MG63 (cell line): ENCODE measurements around the gene PTPRG. TPM values are rescaled to one million over a fixed set of nuclear protein-coding genes. Genes with fewer than 3 reads are reported as not detected.
"Not testable (repeated sequence)": the region's sequence is repeated elsewhere in the genome, so short reads cannot be mapped to it uniquely, and the experiment has no call there.

ENCODE experiments used
- DNase-seq: peaks from one replicate; pipeline ENCODE4 v3.0.0-alpha.2; 2020
- H3K27me3 ChIP-seq: fragments of 250-450 bp; sonication (Bioruptor Pico); 2 replicates; pipeline ENCODE4 v1.5.1; 2020; ENCODE audit warnings: mild to moderate bottlenecking, moderate library complexity
- H3K36me3 ChIP-seq: fragments of 250-450 bp; sonication (Bioruptor Pico); 2 replicates; pipeline ENCODE4 v1.5.1; 2020; ENCODE audit warnings: mild to moderate bottlenecking, moderate library complexity
- H3K4me3 ChIP-seq: fragments of 250-450 bp; sonication (Bioruptor Pico); 2 replicates; pipeline ENCODE4 v1.5.1; 2020; ENCODE audit warnings: mild to moderate bottlenecking, moderate library complexity
- H3K9me3 ChIP-seq: fragments of 250-450 bp; sonication (Bioruptor Pico); 2 replicates; pipeline ENCODE4 v1.5.1; 2020; ENCODE audit warnings: mild to moderate bottlenecking, moderate library complexity
- total RNA-seq: library from RNA; depleted of rRNA; stranded (reverse); fragments of >200 nt; shearing (Covaris generic); gene quantifications from 2 replicates; pipeline ENCODE4 v1.2.3, GENCODE V29; 2014; ENCODE audit warnings: low replicate concordance

Gene PTPRG
- total RNA-seq, 1 experiment from 2014 or later: 3.1 TPM

DNA sequence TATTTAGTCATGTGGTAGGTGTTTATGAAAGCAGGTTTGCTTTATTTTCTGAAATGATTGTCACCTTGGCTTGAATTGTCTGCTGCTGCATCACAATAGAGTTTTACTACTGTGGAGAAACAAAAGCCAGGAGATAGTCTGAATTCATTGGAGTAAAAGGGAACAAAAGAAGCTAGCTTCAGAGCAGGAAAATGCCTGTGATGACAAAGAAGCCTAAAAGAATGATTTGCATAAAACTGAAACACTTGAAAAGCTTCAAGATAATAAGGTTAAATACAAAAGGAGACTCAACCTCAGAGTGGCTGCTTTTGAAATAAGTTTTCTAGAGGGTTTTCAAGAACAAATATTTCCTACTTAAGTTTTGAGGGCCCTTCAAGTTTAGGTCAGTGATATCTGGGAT is 138.3 kb downstream of the PTPRG start:
- Histone ChIP-seq H3K9me3 (no peaks in the 10 kb centered on the region), H3K36me3 (no peaks in the 10 kb centered on the region), H3K4me3 (no peak overlapping the region), H3K27me3 (no peaks in the 10 kb centered on the region)
- DNase-seq: no peak

DNA sequence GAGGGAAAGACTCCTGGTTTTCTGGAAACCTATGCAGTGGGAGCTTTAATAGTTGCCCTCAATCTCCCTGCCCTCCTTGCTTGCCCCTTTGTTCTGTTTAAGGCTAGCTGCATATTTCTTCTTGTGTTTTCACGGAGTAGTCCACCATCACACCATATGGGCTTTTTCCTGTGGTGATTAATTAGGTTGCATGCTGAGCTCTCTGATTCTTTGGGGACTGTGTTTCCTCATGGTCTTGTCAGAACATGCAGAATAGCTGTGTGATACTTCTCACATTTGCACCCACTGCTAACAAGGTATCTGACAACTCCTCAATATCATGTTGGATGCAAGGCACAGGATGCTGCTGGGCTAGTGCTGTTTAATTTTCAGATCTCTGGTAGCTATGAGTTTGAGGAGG is 139.6 kb downstream of the PTPRG start:
- H3K9me3 ChIP-seq: no peaks in the 10 kb centered on the region
- DNase-seq: no peak
- H3K4me3 ChIP-seq: no peak overlapping the region
- H3K36me3 ChIP-seq: no peaks in the 10 kb centered on the region
- H3K27me3 ChIP-seq: no peaks in the 10 kb centered on the region

GRCh38 chr3:61702453-61702852 is 141.1 kb downstream of the PTPRG start:
- no peak for DNase-seq
- H3K27me3 ChIP-seq: no peaks in the 10 kb centered on the region
- H3K4me3 ChIP-seq: no peak overlapping the region
- no peaks in the 10 kb centered on the region for H3K36me3 ChIP-seq
- no peaks in the 10 kb centered on the region for H3K9me3 ChIP-seq

DNA sequence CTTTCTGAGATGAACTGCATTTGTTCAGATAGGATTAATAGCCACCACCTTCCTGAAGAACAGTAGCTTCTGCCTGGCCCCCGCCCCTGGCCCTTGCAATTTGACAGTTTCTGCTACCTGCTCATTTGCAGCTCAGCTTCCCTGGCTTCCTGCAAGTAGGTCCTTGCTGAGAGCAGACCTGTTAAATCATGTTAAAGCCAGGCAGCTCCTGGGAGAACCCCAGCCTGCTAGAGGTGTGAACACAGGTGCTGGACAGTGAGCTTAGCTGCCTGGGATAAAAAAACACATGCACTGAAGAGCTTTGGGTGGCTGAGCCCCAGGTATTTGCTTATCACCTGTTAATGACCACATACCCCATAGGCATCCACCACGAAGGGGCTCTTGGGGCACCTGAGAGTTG is 143.4 kb downstream of the PTPRG start:
- Histone ChIP-seq H3K9me3 (no peaks in the 10 kb centered on the region), H3K36me3 (no peaks in the 10 kb centered on the region), H3K27me3 (no peaks in the 10 kb centered on the region), H3K4me3 (no peak overlapping the region)
- DNase-seq: no peak

DNA sequence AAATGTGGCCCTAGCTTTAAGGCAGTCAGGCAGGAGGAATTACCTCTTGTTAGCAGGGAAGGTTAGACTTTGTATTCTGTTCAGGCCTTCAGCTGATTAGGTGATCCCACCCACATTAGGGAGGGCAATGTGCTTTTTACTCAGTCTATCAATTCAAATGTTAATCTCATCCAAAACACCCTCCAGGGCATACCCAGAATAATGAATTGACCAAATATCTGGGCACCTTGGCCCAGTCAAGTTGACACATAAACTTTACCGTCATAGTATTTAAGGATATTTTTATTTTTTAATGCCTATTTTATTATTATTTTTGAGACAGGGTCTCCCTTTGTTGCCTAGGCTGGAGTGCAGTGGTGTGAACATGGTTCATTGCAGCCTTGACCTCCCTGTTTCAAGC is 146.1 kb downstream of the PTPRG start:
- Histone ChIP-seq H3K36me3 (no peaks in the 10 kb centered on the region), H3K4me3 (no peak overlapping the region), H3K27me3 (no peaks in the 10 kb centered on the region), H3K9me3 (no peaks in the 10 kb centered on the region)
- DNase-seq: no peak

- H3K4me3 ChIP-seq, DNase-seq, H3K27me3 ChIP-seq, H3K36me3 ChIP-seq, H3K9me3 ChIP-seq: not testable (repeated sequence)
Measured at GRCh38 chr3:61710920-61711319, 149.5 kb downstream of the PTPRG start.

- no peaks in the 10 kb centered on the region for H3K27me3 ChIP-seq
- no peak overlapping the region for H3K4me3 ChIP-seq
- H3K9me3 ChIP-seq: no peaks in the 10 kb centered on the region
- DNase-seq: no peak
- no peaks in the 10 kb centered on the region for H3K36me3 ChIP-seq
Measured at GRCh38 chr3:61714225-61714624, 152.9 kb downstream of the PTPRG start.

GRCh38 chr3:61715886-61716527 is 154.6 kb downstream of the PTPRG start:
- no peaks in the 10 kb centered on the region for H3K36me3 ChIP-seq
- no peak for DNase-seq
- H3K4me3 ChIP-seq: no peak overlapping the region
- H3K27me3 ChIP-seq: no peaks in the 10 kb centered on the region
- no peaks in the 10 kb centered on the region for H3K9me3 ChIP-seq

- H3K36me3 ChIP-seq, H3K4me3 ChIP-seq, H3K9me3 ChIP-seq, H3K27me3 ChIP-seq, DNase-seq: not testable (repeated sequence)
Measured at GRCh38 chr3:61716693-61717092, 155.3 kb downstream of the PTPRG start.

DNA sequence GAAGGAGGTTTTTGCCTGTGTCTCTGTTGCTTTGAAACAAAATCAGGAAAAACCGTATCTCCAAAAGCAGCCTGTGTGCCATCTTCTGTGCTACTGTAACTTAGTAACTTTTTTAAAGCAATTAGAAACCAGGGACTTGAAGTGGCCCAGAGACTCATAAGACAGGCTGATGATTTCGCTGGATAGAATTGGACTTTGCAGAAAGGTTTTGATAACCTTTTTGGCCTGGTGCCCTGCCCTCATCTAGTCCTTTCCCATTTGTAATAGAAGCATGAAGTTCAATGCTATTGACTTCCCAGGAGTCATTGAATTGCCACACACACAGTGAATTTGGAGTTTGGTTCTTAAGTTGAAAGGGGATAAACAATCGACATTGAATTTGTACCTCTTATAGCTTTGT is 157.2 kb downstream of the PTPRG start:
- DNase-seq: no peak
- Histone ChIP-seq H3K4me3 (no peak overlapping the region), H3K27me3 (no peaks in the 10 kb centered on the region), H3K9me3 (no peaks in the 10 kb centered on the region), H3K36me3 (no peaks in the 10 kb centered on the region)

DNA sequence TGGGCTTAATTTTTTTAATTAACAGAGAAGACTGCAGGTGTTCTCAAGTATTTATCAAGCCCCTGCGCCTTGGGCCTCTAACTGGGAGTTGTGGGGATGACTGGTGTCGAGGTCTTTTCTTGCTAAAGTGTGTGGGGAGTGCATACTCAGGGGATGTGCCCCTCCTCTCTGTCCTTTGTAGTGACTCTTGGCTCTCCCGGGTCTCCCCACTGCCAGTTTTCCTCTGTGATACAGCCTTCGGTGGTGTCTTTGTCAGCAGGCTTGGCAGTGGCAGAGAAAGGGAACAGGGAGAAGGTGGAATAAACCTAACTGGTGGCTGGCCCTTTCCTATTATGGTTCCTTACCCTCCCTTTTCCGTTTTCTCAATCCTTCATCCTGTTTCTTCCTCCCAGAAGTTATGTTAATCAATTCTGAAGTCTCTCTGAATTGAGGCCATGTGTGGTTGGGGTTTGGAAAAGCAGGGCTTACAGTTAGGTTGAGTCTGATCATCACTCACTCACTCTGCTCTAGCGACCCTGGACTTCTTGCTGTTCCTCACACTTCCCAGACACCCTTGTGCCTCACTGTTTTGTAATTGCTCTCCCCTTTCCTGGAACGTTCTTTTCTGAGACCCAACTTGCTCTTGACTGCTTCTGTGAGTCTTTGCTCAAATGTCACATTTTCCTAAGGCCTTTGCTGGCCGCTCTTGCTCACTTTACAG is 158.1 kb downstream of the PTPRG start:
- Histone ChIP-seq H3K4me3 (no peak overlapping the region), H3K27me3 (no peaks in the 10 kb centered on the region), H3K36me3 (no peaks in the 10 kb centered on the region), H3K9me3 (no peaks in the 10 kb centered on the region)
- DNase-seq: no peak

DNA sequence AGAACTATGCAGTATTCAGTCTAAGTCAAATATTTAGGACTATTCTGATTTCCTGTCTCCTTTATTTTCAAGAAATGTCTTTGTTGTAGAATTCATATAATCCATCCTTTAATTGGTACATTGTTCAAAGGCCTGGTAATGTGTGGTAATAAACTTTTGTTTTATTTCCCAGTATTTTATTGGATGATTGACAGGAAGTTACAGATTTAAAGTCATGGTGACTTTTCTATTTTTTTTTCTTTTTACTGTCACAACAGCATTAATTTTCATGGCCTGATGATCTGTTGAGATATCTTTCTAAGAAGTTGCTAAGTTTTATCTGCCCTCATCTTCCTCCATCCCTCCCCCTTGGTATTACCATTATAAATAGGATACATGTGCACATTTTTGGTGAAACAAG is 161.7 kb downstream of the PTPRG start:
- H3K4me3 ChIP-seq: no peak overlapping the region
- DNase-seq: no peak
- H3K27me3 ChIP-seq: no peaks in the 10 kb centered on the region
- H3K36me3 ChIP-seq: no peaks in the 10 kb centered on the region
- H3K9me3 ChIP-seq: no peaks in the 10 kb centered on the region

GRCh38 chr3:61724183-61724582 is 162.8 kb downstream of the PTPRG start:
- no peak for DNase-seq
- no peaks in the 10 kb centered on the region for H3K9me3 ChIP-seq
- no peaks in the 10 kb centered on the region for H3K27me3 ChIP-seq
- H3K4me3 ChIP-seq: no peak overlapping the region
- no peaks in the 10 kb centered on the region for H3K36me3 ChIP-seq

DNA sequence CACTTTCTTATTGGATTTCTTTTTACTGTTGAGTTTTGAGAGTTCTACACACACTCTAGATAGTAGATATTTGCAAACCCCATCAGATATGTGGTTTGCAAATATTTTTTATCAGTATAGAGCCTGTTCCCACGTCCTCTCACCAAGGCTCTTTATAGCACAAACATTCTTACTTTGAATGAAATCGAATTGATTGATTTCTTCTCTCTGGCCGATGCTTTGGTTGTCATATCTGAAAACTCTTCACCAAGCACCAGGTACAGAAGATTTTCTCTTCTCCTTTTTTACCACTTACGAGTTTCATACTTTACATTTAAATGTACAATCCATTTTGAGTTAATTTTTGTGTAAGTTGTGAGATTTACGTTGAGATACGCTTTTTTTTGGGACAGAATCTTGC is 163.4 kb downstream of the PTPRG start:
- H3K9me3 ChIP-seq: no peaks in the 10 kb centered on the region
- no peaks in the 10 kb centered on the region for H3K36me3 ChIP-seq
- H3K27me3 ChIP-seq: no peaks in the 10 kb centered on the region
- no peak for DNase-seq
- H3K4me3 ChIP-seq: no peak overlapping the region

- Histone ChIP-seq H3K9me3 (no peaks in the 10 kb centered on the region), H3K27me3 (no peaks in the 10 kb centered on the region), H3K4me3 (no peak overlapping the region), H3K36me3 (no peaks in the 10 kb centered on the region)
- no peak for DNase-seq
Measured at GRCh38 chr3:61725851-61726333, 164.5 kb downstream of the PTPRG start.

- Histone ChIP-seq H3K27me3 (no peaks in the 10 kb centered on the region), H3K4me3 (no peak overlapping the region), H3K36me3 (no peaks in the 10 kb centered on the region), H3K9me3 (no peaks in the 10 kb centered on the region)
- no peak for DNase-seq
Measured at GRCh38 chr3:61727435-61727834, 166.1 kb downstream of the PTPRG start.

DNA sequence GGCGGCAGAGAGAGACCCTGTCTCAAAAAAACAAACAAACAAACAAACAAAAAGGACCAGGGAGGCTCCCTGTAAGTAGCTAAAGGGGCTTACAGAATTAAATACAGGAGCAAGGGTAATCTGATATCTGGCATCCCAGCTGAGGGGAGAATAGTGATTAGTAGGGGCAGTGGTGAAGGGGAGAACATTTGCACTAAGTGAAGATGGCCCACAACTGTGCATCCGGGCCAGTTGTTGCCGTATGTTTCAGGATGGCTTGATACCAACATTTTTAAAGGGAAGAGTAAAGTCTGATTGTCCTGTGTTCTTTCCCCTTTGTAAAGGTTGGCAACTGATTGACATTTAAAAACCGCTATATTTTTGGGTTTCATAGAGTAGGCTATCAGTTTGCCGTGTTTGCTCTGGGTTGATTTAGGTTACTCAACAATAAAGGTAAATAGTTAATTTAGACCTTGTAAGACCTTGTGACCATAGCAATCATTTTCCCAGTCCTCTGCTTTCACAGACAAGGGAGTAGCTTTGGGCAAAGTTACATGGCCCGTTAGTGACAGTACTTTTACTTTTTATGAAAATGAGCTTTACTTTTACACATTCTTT is 167.8 kb downstream of the PTPRG start:
- no peaks in the 10 kb centered on the region for H3K27me3 ChIP-seq
- H3K36me3 ChIP-seq: no peaks in the 10 kb centered on the region
- no peaks in the 10 kb centered on the region for H3K9me3 ChIP-seq
- no peak overlapping the region for H3K4me3 ChIP-seq
- no peak for DNase-seq

DNA sequence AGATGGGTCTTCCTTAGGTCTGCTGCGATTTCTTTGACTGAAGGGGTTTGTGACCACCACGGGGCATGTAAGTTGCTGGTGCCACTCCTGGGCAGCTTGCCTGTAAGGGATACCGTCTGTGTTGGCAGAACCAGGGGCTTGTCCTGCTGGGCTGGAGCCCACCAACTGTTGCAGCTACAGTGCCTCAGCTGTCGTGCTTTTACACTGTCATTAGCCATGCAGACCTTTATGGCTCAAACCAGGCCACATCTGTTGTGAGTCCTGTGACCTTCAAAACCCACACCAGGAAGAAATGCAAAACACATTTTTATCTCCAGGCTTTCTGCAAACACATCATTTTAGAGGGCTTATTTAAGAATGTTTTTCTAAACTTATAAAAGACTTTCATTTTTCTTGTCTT is 168.7 kb downstream of the PTPRG start:
- DNase-seq: no peak
- no peaks in the 10 kb centered on the region for H3K36me3 ChIP-seq
- H3K9me3 ChIP-seq: no peaks in the 10 kb centered on the region
- no peak overlapping the region for H3K4me3 ChIP-seq
- no peaks in the 10 kb centered on the region for H3K27me3 ChIP-seq
